Peyer's patch (tissue), 4 donors: Measurements from ENCODE around the gene FAM83F.
A peak's percentile ranks its signal among the peaks of the same experiment; 100 is the strongest.

Source experiments
- CTCF ChIP-seq, 6 experiments: fragments of 450-650 bp in 4 of 6; fragments of 200-600 bp in 2 of 6; sonication (generic) in 1 of 6; IDR thresholded peaks; one replicate each; pipeline ENCODE4 v1.5.1; 2017 to 2019; ENCODE audit warnings: antibody characterized with exemption in 6 of 6, mild to moderate bottlenecking in 3 of 6, moderate library complexity in 1 of 6
- POLR2A ChIP-seq, 2 donors: fragments of 450-650 bp; IDR thresholded peaks; one replicate each; pipeline ENCODE4 v1.5.1; 2017; ENCODE audit warnings: antibody characterized with exemption in 2 of 2, mild to moderate bottlenecking in 2 of 2, moderate library complexity in 2 of 2

- TF ChIP-seq POLR2A (IDR thresholded peaks at IDR 0.05) (peak; percentile 69 to 73), CTCF (IDR thresholded peaks at IDR 0.05) (no peak)
Measured at GRCh38 chr22:40044102-40044869, 49.5 kb downstream of the FAM83F start.
